Activated naive CD4-positive, alpha-beta T cell treated with Interleukin-2 at 50 U/mL for 16 hours (primary cell): Measurements from ENCODE around the gene U2AF1L4.

Experiments
- DNase-seq: peaks from one replicate; pipeline ENCODE4 v3.0.0-alpha.2; 2020

Gene U2AF1L4

DNA sequence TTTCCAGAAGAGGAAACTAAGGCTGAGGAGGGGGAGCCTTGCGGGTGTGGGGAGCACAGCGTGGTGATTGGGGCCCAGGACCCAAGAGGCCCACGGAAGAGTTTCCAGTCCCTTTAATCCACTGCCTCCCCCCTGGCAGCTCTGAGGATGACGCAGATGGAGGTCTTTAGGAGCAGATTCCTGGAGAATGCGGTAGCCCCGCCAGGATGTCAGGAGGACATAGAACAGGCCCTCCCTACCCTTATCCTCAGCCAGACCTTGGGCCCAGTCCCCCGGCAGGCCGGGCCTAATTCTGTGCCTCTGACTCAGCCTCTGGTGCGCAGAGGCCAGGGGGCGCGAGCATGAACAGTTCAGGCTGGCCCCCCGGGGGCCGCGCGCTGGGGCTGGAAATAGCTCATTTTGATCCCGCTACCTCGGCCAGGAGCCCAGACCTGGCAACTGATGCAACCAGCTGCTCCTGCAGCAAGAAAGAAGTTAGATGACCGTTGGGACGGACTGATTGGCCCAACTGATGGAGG lies 12.1 kb upstream of the U2AF1L4 start:
- DNase-seq = peak; percentile 19

DNA sequence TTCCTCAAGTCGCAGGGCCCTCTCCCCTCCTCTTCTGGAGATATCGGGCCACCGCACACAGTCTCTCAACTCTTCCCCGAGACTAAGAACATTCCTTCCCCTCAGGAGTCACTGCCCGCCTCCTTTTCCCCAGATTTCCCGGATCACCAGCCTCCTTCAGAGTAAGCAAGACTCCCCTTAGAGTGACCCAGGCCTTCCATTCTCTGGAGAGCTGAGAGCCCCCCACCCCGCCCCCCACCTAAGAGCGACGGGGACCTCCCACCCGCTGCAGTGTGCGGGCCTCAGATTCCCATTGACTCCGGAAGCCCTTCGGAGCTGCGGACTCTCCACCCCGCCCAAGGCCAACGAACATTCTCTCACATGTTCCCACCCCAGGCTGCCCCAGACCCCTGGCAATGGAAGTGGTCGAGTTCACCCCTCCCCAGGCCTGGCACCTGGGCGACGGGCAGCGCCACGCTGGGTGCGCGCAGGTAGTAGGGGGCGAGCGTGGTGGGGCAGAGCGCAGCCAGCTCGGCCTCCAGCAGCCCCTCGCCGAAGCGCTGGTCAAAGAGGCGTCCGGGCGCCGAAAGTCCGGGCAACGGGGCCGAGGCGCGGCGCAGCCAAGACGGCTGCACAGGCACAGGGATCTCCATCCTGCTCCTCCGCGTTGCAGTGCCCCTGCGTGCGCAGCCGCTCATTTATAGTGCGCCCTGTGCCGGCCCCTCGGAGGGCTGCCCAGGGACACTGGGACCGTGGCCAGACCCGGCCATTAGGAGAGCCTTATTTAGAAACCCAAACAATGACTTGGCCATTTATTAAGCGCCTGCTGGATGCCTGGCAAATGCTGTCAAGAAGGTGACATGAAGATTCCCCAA lies 11.4 kb upstream of the U2AF1L4 start, which contains the start of gene HSPB6:
Gene HSPB6, minus strand, starts transcription at position 653 of the 854 bp plus-strand sequence. Its CDS starts 21 bp downstream, at position 632.
- no peak for DNase-seq

DNA sequence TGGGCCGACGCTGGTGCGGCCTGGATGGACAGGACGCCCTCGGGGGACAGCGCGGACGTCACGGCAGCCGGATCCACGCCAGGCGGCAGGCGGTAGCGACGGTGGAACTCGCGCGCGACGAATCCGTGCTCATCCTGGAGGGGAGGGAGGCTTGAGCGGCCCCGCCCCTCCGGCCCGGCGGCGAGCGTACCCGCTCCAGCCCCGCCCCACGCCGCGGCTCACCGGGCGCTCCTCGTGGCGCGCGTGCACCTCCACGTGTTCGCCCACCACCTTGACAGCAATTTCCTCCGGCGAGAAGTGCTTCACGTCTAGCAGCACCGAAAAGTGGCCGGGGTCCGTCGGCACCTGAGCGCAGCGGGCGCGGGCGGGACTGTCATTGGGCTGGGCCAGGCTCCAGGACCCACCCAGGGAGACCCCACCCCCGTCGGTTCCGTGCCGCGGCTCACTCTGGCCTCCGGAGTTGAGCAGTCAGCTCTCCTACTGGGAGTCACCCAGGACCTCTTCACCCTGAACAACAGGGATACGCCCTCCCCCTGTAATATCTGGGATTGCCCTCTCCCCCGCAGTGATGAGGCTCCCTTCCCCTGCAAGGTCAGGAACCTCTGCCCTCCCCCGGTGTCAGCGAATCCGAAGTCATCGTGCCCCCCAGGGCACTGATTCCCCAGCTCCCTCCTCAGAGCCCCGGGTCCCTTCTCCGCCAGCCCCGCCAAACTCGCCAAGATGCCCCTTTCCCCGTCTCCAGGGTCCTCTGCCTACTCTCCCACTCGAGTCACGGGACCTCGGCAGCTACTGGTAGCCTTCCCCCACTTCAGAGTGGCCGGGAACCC lies 10.5 kb upstream of the U2AF1L4 start:
- peak; percentile 68 for DNase-seq

DNA sequence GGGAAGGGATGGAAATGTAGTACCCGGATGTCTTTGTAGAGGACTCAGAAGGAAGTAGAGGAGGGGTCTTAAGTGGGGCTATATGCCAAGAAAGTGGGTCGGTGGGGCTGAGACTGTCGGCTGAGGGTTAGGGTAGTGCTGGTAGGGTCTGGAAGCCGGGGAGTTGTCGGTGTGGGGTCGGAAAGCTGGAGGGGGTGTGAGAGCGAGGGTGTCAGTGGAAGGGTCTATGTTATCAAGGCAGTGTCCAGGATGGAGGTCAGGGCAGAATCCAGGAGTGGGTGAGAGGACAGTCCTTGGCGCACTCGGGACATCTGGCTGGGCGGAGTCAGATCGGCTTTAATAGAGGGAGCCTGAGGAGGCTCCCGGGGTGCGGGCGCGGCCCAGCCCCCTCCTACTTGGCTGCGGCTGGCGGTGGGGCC lies 9.9 kb upstream of the U2AF1L4 start:
- DNase-seq = no peak

DNA sequence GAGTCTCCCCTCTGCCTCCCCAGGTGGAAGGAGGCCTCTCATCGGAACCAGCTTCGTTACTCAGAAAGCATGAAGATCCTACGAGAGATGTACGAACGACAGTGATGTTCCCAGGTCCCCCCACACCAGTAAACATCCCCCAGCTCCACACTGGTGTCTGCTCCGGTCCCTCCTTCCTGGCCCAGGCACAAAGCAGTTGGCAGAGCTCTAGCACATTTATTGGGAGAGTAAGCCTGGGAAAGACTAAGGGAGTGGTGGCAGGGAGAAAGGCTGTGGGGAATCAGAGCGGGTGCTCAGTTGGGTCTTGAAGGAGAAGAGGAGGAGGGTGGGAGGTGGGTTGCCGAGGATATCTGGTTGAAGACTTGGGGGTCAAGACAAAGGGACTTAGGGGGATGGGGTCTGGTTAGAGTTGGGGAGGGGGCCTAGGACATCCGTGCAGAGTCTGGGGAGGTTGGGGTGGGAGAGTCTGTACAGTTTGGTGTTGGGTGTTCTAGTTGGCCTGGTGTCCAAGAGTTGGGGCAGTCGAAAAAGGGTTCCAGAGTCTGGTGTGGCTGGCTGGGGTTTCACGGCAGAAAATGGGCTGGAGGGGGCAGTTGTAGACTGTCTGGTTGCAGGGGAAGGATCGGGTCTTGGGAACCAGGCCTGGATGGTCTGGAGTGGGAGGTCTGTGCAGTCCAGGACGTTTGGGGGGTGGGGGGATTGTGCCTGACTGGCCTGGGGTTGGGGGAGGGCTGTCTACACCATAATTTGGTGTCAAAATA lies 9.3 kb upstream of the U2AF1L4 start:
- DNase-seq = no peak

DNA sequence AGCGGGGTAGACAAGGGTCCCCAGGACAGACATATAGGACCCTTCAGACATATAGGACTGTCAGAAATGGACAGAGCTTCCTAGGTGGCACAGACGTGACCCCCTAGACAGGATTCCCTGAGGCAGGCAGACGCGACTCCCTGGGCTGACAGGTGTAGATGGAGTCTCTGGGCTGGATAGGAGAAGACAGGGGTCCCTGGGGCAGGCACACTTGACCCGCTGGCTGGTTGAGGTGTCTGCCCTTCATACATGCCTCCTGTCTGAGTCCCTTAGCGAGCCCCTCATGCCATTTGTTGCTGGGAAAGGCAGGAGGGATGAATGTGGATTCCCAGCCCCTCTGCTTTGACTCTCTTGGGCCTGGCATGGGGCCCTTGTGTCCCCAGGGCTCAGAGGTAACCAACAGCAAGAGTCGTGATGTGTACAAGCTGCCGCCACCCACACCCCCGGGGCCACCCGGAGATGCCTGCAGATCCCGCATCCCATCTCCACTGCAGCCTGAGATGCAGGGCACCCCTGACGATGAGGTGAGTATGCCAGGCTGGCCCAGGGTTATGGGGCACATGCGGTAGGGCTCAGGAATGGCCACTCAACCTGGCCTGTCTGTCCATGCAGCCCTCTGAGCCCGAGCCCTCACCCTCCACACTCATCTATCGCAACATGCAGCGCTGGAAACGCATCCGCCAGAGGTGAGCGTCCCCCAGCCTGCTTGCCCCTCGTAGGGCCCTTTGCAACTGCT lies 8.6 kb upstream of the U2AF1L4 start:
- no peak for DNase-seq

DNA sequence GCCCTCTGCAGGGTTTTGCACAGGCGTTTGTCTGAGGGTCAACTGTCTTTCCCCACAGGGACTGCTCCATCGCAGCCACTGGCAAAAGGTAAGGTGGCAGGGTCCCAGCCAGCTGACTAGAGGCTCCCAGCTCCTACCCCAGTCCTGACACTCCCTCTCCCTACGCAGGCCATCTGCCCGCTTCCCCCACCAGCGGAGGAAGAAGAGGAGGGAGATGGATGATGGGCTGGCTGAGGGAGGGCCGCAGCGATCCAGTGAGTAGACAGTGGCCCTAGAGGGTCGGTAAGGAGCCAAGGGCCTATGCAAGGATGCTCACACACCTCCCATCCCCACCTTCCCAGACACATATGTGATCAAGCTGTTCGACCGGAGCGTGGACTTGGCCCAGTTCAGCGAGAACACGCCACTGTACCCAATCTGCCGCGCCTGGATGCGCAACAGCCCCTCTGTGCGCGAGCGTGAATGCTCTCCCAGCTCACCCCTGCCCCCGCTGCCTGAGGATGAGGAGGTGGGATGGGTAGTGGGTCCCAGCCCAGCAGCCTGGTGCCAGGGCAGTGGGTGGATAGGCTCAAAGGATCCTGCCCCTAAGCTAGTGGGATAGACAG lies 7.6 kb upstream of the U2AF1L4 start:
- DNase-seq = no peak

DNA sequence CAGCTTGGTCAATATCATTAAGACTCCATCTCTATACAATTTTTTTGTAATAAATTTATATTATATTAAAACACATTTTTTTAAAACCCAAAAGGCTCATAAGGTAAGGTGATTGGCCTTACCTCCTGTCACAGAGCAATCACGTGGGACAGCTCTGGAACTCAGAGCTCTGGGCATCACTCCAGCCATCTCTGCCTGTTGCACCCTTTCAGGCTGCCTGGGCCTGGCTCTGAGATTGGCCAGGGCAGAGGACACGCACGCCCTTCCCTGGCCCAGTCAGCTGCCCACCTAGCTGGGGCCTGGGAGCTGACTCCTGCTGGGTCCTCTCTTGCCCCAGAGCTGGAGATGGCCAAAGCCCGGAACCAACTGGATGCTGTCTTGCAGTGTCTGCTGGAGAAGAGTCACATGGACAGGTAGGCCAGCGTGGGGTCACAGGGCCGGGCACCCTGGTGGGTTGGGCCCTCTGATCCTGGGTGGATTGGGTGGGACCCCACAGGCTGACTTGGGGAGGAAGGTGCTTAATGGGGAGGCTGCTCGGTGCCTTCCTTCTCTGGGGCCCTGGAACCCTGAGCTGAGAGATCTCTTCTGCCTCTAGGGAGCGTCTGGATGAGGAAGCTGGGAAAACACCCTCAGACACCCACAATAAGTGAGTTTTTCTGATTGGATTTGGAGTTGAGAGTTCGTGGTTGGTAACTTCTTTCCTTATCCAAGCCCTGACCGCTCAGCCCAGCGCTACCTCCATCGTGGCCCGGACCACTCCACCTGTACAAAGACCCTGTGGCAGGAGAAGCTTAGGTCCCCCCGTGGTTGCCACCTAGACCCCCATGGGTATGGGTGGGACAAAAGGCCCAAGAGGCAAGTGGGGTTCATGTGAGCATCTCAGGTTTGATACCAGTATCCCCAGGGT lies 6.9 kb upstream of the U2AF1L4 start:
- no peak for DNase-seq

DNA sequence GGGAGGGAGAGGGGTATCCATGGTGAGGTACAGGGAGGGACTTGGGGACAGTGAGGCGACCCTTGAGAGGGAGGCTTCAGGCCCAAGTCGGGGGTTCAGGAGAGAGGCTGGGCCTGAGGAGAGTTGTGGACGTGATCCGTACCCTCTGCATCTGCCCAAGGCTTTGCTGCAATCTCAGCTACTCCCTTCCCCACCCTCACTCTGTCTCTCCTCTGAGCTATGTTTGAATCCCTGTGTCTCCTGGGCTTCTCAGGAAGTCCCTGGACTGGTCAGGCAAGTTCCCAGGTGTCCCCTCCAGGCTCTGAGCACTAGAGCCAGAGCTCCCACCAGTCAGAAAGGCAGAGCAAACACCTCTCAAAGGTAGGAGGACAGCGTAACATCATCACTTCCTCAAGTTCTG lies 4.9 kb upstream of the U2AF1L4 start:
- DNase-seq = no peak

DNA sequence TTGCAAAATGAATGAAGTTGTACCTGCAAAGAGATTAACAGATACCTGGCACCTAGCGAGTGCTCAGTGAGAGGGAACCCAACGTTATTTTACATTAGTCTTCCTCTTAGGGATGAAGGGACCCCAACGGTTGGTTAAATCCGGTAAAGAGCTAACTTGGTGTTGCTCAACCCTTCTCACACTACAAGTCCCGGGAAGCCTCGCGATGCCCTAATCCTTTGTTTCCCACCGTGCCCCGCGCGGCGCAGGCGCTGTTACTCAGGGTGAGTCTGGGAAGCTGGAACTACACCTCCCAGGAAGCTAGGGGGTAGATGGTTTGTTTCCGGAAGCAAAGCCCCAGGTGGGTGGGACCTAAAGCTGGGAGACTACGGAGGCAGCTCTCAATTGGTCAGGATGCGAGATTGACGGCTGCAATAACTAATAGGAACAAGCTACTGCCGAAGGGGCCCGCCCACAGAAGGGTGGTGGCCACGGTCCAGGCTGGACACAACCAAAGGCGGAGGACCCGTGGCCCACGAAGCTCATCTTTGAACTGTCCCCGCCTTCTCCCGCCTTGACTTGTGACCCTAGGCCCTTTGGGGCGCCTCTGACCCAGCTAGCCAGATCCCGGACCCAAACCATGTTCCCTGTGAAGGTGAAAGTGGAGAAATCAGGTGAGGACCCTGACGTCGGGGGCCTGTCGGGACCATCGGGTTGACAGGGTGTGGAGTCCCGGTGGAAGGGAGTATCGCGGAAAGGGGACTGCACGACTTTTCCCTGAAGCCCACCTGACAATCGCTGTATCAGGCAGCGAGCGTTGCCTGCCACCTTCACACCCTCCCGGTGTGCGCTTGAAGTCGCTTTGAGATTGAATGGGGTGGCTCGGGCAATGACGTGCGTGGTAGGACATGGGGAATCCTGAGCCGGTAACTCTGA lies 3.1 kb upstream of the U2AF1L4 start, which contains the start of gene LIN37:
Gene LIN37, plus strand, starts transcription at position 471 of the 915 bp plus-strand sequence. Its CDS starts 149 bp downstream, at position 620.
- DNase-seq = peak; percentile 99

DNA sequence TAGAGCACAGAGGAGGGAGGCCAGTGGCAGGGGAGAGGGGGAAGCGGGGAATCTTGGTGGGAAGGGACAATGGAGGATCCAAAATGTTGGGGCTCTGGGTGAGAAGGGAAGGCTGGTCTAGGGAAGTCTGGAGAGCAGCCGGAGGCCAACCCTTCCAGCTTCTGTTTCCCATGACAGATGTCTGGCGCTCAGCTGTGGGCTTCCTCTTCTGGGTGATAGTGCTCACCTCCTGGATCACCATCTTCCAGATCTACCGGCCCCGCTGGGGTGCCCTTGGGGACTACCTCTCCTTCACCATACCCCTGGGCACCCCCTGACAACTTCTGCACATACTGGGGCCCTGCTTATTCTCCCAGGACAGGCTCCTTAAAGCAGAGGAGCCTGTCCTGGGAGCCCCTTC lies 1.3 kb upstream of the U2AF1L4 start:
- DNase-seq = no peak

DNA sequence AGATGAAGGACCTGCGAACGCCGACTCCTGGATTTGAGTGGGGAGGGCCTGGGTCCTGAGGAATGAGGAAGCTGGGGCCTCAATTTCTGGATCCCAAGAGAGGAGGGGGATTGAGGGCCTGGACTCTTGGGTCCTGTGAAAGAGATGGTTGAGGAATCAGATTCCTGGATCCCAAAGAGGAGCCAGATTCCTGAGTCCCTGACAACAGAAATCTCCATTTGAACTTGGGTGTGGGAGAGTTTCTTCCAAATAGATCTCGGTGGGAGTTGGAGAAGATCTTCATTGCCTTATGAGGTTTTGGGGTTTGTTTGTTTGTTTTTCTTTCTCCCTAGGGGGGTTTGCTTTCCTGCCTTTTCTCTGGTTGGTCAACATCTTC lies 857 bp upstream of the U2AF1L4 start:
- DNase-seq = no peak

DNA sequence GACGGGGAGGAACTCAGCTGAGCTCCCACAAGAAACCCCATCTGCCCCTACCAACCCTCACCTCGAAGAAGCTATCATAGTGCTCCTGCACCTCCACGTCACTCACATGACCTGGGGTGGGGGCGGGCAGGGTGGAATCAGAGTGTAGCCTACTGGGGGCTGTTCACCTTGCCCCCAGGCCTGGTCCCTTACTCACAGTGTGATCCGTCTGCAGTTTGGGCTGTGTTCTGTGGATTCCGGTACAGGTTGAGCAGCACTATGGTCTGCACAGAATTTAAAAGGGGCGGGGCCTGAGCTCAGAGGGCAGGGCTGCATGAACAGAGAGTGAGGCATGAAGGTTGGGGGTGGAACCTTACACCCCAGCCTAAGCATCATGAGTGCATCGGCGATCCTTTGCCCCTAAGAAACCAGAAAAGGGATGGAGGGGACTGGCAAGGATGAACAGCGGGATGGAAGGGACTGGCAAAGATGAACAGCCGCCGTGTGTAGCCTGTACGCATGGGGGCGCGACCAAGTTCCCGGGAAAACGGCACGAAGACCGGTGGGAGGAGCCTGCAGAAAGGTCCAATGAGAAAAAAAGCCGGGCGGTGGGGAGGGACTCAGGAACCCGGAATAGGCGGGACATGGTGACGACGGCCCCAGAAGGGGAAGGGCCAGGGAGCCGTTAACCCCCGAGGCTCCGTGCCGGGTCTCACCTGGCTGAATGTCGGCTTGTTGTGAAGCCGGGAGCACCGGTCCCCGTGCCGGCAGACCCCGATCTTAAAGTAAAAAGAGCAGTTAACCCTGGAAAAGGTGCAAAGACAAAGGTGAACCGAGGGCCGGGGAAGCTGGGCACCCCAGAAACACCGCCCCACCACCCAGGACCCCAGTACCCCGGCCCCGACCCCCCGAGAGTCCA lies 539 bp downstream of the U2AF1L4 start:
- DNase-seq = peak; percentile 93

DNA sequence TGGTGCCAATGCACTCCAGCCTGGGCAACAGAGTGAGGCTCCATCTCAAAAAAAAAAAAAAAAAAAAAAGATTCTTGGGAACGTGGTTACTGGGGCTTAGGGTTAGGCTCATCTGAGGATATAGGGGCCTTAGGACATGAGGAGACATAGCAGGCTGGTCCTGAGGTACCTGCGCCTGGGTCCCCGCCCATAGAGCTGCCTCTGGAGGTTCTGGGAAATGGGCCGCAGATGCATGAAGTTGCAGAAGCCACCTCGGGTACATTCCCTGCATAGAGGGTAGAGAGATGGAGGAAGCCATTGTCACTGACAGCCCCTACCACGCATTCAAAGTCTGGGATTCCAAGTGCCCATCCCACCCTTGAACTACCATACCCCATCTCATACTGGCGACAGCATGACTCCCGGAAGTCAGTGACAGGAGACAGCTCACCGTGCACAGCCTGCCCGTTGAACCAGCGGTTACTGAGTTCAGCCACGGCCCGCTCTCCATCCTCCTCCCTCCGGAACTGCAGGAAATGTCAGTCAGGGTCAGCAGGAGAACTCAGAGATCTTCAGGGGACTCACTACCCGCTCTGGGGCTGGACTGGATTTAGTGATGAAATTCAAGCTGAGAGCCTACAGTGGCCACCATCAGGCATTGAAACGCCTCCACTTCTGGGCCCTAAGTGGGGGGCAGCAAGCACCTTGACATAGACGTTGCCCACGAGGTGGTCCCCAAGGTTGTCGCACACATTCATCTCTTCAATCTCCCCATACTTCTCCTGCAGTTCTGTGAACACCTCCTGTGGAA lies 1.4 kb downstream of the U2AF1L4 start:
- no peak for DNase-seq

DNA sequence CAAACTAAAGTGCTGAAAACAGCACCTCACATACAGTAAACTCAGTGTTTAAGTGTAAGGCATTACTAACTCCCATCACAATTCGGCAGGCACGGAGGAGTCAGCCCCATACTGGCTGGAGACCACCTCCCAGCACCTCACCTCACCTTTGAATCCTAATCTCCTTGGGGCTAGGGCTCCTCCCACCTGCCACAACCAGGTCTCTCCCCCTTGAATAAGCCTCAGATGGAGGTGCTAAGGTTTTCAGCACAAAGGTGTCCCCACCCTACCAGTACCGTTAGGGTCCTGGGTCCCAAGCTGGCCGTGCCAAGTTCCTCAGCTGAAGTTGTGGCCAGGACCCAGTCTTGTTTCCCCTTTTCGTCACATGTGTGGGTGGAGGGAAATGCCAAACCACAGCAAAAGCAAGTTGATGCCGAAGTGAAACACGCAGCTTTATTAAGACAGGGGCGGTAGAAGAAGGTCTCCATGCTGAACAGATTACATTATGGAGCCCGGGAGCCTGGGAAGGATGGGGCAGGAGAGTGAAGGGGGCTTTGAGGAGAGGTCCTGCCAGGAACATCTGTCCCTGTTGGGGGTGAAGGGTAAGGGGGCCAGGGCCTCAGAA lies 3.0 kb downstream of the U2AF1L4 start, which contains the start of gene IGFLR1:
Gene IGFLR1, minus strand, starts transcription at position 332 of the 604 bp plus-strand sequence. CDS start 1,272 bp downstream, outside the sequence.
- peak; percentile 80 for DNase-seq

DNA sequence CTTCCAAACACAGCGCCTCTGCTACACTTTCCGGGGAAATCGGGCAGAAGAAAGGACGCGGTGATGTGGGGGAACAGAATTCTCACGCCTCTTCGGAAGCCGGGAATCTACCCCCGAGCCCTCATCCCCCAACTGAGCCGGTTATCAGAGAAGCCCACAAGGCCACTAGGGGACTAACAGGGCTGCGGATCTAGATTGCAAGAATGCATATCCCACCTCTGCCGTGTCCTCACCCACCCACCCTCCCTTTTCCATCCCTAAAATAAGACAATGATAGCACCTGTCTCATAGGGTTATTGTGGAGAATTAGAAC lies 4.1 kb downstream of the U2AF1L4 start:
- no peak for DNase-seq
